HepG2 (cell line): Measurements from ENCODE around the gene WDCP. TPM values are rescaled to one million over a fixed set of nuclear protein-coding genes. Genes with fewer than 3 reads are reported as not detected.

Source experiments
- ARID2 ChIP-seq: sonication (generic); formaldehyde crosslinking; IDR thresholded peaks from 2 replicates; pipeline ENCODE4 v1.8.1; 2022; ENCODE audit warnings: mild to moderate bottlenecking, missing genetic modification reagents, borderline replicate concordance
- ARNT2 ChIP-seq: sonication (generic); formaldehyde crosslinking; IDR thresholded peaks from 2 replicates; pipeline ENCODE4 v1.8.0; 2022; ENCODE audit warnings: mild to moderate bottlenecking, low read depth, missing genetic modification reagents, moderate library complexity
- ATF1 ChIP-seq: IDR thresholded peaks from 2 replicates; pipeline ENCODE4 v1.6.1; 2016; ENCODE audit warnings: mild to moderate bottlenecking, control low read depth
- JARID2 ChIP-seq: sonication (generic); formaldehyde crosslinking; IDR thresholded peaks from 2 replicates; pipeline ENCODE4 v1.8.1; 2023; ENCODE audit warnings: missing genetic modification reagents, inconsistent platforms; ENCODE audit not compliant: insufficient replicate concordance
- NAIF1 ChIP-seq: sonication (generic); formaldehyde crosslinking; IDR thresholded peaks from 2 replicates; pipeline ENCODE4 v1.5.0; 2020; ENCODE audit warnings: mild to moderate bottlenecking, missing genetic modification reagents, borderline replicate concordance
- PITX1 ChIP-seq: sonication (generic); formaldehyde crosslinking; IDR thresholded peaks from 2 replicates; pipeline ENCODE4 v1.5.1; 2020; ENCODE audit warnings: mild to moderate bottlenecking, missing genetic modification reagents
- RFX1 ChIP-seq: fragments of 450-650 bp; IDR thresholded peaks from 2 replicates; pipeline ENCODE4 v1.6.1; 2017
- STAT6 ChIP-seq: sonication (generic); formaldehyde crosslinking; IDR thresholded peaks from 2 replicates; pipeline ENCODE4 v1.4.0; 2020; ENCODE audit warnings: missing genetic modification reagents, mild to moderate bottlenecking, borderline replicate concordance
- THYN1 ChIP-seq: sonication (generic); formaldehyde crosslinking; IDR thresholded peaks from 2 replicates; pipeline ENCODE4 v1.8.1; 2023; ENCODE audit warnings: low read depth, mild to moderate bottlenecking, moderate library complexity, missing genetic modification reagents, borderline replicate concordance
- ZFP36 ChIP-seq: fragments of 150-350 bp; IDR thresholded peaks from 2 replicates; pipeline ENCODE4 v1.6.1; 2018; ENCODE audit warnings: borderline replicate concordance, low read length, low read depth; ENCODE audit not compliant: partially characterized antibody
- ZNF3 ChIP-seq: IDR thresholded peaks from 2 replicates; pipeline ENCODE4 v1.7.0; 2017; ENCODE audit warnings: inconsistent platforms
- ZNF318 ChIP-seq: sonication (generic); formaldehyde crosslinking; IDR thresholded peaks from 2 replicates; pipeline ENCODE4 v1.4.0; 2020; ENCODE audit warnings: mild to moderate bottlenecking, missing genetic modification reagents
- ZNF562 ChIP-seq: sonication (generic); formaldehyde crosslinking; IDR thresholded peaks from 2 replicates; pipeline ENCODE4 v1.8.0; 2022; ENCODE audit warnings: missing genetic modification reagents, borderline replicate concordance
- ZNF574 ChIP-seq: sonication (generic); formaldehyde crosslinking; IDR thresholded peaks from 2 replicates; pipeline ENCODE4 v1.4.0; 2020; ENCODE audit warnings: missing genetic modification reagents
- polyA plus RNA-seq, 8 experiments: library from polyadenylated mRNA; depleted of rRNA in 3 of 8; stranded (reverse) in 7 of 8; unstranded in 1 of 8; fragments of >200 nt; fragmentation: Illumina TruSeq in 4 of 8; extraction: Trizol in 4 of 8; gene quantifications; 2 replicates each; pipeline versions ENCODE4 v1.2.1 to v1.2.3, GENCODE V29; 2011 to 2016; ENCODE audit warnings: low read depth in 4 of 8, missing spikeins in 1 of 8, mixed read lengths in 1 of 8; ENCODE audit not compliant: insufficient read depth in 1 of 8
- total RNA-seq, 5 experiments: library from RNA; depleted of rRNA; stranded (reverse); fragments of >200 nt; fragmentation: Illumina TruSeq; extraction: Trizol; gene quantifications; 2 replicates each; pipeline ENCODE4 v1.2.3, GENCODE V29; 2016; ENCODE audit warnings: low read depth in 1 of 5

Gene WDCP
- total and polyA plus RNA-seq, 2 of the 13 experiments (the other 11 are each of a cell fraction or from before 2014, with no cell fraction given): 17.4 to 22.6 TPM

- TF ChIP-seq STAT6 (no peak), NAIF1 (CRISPR knock-in tag) (no peak), JARID2 (no peak), ATF1 (CRISPR knock-in tag) (no peak), THYN1 (no peak), PITX1 (CRISPR knock-in tag) (0 out of 2 replicates have a peak, but pooled peaks have one; percentile 50), ZFP36 (no peak), ZNF574 (CRISPR knock-in tag) (no peak), ARID2 (CRISPR knock-in tag) (no peak), RFX1 (no peak), ZNF3 (CRISPR knock-in tag) (no peak), ARNT2 (CRISPR knock-in tag) (no peak), ZNF318 (no peak), ZNF562 (CRISPR knock-in tag) (no peak)
These were observed 3.1 kb upstream of the WDCP start (continued) for GRCh38 chr2:24050041-24050979.
